Mesenteric fat pad (tissue), 1 donor: ENCODE data around the gene SPACDR. TPM values are rescaled to one million over a fixed set of nuclear protein-coding genes. Genes with fewer than 3 reads are reported as not detected.

ENCODE experiments used
- DNase-seq: peaks from one replicate; pipeline ENCODE4 v3.0.0-alpha.2; 2020; ENCODE audit warnings: low spot score
- total RNA-seq: library from RNA; stranded (reverse); fragmentation: NEBNext Ultra II Directional; extraction: Animal tissue kit (Norgen Biotek cat#: 25700); gene quantifications from one replicate; pipeline ENCODE4 v1.2.1, GENCODE V29; 2021
- donor health status: DM: yes; HTN: yes; CAD: no.

Gene SPACDR
- total RNA-seq, 1 donor from 2014 or later: 0.96 TPM

DNA sequence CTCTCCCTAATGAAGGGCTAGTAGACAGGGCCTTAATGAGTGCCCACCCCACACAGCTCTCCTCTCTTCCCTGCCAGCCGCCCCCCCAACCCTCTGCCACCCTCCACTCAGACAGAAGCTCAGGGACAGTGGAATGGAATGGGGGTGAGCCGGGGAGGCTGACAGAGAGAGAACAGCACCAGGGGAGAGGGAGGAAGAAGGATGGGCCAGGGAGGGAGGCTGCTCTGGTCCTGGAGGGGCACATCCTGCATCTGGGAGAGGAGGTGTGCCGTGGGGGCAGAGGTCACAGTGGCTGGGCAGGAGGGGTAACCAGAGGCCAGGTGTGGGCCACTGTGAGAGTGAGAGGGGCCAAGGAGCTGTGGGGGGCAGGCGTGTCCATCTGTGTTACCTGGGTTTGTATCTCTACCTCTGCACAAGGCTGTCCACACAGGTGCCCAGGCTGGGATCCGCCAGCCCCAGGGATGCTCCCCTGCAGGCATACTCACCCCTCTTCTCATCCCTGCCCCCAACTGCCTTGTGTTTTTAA lies 22.1 kb upstream of the SPACDR start:
- DNase-seq: no peak

DNA sequence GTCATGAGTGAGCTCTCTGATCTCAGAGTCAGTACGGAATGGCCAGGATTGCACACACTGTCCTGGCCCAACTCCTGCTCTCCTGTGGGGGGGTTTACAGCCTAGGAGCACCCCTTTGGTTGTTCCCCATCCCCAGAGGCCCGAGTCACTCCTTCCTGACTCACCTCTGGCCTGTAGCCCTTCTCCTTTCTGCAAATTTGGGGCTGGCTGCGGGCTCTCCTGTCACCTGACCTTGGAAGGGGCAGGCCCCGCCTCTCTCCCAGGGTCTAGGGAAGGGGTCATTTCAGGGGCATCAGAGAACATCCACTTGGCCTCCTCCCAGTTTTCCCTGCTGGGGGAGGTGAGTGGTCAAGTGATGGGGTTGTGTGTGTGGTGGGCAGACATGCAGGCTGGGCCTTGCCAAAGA lies 21.4 kb upstream of the SPACDR start:
- no peak for DNase-seq

DNA sequence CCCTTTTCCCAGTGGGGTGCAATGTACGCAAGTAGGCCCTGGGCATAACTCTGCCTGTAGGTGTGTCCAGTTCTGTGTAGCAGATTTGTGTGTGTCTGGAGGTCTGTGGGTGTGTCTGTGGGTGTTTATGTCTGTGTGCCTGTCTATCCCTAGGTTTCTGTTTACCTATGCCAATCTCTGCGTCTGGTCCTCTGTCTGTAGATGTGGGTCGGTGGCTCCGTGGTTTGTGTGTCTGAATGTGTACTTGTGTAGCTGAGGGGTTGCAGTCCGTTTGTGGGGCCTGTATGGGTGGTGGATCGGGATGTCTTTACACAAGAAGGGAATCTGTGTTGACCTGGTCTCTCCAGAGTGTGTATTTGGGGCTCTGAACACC lies 20.6 kb upstream of the SPACDR start:
- DNase-seq: no peak

DNA sequence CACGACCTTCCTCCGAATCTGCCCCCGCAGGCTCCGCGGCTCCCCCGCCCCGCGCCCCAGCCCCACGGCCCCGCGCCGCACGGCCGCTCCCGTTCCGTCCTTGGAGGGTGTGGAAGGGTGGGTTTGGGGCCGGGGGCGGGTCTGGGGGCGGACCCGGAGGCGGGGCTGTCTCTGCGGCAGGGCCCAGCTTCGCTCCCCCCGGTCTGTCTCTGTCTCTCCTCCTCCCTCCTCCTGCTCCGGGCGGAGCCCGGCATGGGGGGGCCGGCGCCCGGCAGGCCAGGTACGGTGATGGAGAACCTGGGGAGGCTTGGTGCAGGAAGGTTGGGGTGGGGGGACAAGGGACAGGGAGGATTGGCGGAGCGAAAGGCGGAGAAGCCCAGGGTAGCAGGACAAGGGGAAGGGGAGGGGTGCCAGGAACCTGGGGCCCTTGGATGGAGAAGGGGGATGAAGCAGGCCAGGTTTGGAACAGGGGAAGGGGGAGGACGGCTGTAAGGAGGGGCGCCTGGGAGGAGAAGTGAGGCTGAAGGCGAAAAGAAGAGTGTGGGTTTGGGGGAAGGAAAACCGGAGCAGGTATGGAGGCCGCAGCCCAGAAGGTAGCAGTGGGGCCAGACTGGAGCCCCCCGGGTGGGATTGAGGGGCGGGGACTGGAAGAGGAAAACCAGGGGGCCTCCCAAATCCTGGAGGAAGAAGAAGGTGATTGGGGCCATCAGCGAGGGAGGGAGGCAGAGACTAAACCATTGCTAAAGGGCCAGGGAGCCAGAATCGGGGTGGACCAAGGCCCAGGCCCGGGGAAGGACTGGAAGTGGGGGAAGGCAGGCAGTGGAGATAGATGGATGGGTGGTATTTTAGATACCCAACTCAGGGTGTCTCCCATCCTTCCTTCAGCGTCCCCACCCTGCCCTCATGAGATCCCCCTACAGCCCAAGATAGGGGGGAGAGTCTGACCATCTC lies 19.9 kb upstream of the SPACDR start, which contains the start of gene NYAP1:
NYAP1 (plus strand) TSS at position 206 of the 951 bp plus-strand sequence. CDS start 1,385 bp downstream, outside the sequence.
- DNase-seq: no peak

DNA sequence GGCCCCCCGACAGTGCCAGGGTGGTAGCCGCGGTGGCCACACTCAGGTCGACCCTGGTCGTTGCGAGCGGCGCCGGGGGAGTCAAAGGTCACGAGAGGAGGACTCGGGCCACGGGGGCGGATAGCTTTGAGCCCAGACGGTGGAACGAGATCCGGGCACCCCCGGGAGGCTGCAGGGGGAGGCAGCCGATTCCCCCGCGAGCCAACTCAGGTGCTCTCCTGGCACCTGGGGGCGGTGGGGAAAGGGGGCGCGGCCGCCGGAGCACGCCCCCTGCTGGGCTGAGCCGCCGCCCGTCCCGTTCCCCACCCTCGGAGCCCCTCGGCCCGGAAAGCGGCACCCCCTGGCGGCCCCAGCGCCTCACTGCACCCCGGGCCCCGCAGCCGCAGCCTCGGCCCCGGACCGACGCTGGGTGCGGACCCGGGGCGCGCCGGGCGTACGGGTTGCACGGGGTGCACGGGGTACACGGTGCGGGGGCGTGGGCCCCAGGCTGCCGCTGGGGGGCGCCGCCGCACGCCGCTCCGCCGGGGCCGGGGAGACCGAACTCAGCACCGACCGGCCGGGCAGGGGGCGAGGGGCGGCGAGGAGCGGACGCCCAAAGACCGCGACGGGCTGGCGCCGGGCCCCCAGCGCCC lies 19.1 kb upstream of the SPACDR start:
- no peak for DNase-seq

DNA sequence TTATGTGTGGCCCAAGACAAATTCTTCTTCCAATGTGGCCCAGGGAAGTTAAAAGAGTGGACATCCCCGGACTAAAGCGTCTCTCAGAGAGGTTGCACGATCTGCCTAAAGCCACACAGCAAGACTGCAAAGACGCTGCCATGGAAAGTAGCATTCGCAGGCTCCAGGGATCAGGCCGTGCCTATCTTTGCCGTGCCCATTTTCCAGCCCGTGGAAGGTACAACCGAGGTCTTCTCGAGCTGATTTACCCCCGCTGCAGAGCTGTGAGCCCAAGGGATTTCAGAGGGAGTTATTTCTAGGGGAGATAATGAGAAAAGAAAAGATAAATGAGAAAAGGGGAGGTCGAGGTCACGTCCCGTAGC lies 18.6 kb upstream of the SPACDR start:
- DNase-seq: no peak

DNA sequence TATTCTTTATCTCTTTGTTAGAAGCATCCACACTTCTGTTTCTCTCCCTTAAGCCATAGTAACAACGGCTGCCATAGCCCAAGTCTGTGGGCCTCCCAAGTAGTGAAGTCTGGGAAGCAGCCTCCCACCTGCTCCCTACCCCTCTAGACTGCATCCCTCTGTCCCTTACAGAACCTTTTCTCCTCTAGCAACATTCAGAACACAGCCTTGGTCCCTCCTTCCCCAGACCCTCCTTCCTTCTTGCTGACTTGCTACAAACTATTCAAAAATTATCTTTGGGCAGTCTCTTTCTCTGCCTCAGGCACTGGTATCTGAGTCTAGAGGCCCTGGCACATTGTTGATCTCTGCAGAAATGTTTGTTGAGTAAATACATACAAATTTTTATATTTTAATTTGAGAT lies 17.4 kb upstream of the SPACDR start:
- DNase-seq: no peak

DNA sequence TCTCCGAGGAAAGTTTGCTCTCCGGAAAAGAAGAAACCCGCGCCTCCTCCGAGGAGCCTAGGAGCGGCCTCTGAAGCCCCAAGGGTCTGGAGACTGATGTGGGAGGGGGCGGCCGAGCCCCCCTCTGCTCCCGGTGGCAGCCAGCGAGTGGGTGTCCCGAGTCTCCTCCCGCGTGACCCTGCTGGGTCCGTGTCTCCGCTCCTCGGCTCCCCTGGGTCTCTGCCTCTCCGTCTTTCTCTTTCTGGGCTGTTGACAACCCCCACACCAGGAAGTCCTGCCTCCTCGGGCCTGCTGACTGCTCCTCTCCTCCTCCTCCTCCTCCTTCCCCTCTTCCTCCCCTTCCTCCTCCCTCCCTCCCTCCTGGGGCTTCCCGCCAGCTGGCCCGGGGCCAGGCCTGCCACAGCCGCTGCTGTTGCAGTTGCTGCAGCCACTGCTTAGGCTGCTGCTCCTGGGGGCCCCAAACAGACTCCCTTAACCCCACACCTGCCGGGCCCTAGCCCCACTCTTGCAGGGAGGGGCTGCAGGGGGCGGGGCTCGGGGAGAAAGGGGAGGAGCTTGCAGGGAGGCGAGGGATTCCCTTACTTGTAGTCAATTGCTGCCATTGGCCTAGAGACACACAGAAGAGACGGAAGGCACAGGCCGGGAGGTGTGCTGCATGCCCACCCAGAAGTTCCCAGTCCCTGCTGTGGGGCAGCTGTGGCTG lies 15.0 kb upstream of the SPACDR start, which contains the start of gene TSC22D4:
TSC22D4 (minus strand) TSS at position 257 of the 703 bp plus-strand sequence. CDS start 1,176 bp downstream, outside the sequence.
- peak; percentile 97 for DNase-seq

DNA sequence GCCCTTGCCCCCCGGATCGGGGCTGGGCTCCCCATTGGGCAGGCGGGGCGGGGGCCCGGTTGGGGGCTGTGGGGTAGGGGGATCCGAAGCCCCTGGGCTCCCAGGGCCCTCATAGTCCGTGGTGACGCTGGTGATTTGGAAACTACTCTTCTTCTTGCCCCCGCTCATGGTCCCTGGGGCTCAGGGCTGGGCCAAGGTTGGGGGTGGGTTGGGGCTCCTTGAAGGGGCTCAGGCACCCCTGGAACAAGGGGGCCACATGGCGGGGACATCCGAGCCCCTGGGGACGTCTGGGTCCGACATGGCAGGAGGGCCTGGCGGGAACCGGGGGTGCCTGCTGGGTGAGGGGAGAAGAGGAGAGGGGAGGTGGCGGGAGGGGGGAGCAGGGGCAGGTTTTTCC lies 13.8 kb upstream of the SPACDR start:
- no peak for DNase-seq

DNA sequence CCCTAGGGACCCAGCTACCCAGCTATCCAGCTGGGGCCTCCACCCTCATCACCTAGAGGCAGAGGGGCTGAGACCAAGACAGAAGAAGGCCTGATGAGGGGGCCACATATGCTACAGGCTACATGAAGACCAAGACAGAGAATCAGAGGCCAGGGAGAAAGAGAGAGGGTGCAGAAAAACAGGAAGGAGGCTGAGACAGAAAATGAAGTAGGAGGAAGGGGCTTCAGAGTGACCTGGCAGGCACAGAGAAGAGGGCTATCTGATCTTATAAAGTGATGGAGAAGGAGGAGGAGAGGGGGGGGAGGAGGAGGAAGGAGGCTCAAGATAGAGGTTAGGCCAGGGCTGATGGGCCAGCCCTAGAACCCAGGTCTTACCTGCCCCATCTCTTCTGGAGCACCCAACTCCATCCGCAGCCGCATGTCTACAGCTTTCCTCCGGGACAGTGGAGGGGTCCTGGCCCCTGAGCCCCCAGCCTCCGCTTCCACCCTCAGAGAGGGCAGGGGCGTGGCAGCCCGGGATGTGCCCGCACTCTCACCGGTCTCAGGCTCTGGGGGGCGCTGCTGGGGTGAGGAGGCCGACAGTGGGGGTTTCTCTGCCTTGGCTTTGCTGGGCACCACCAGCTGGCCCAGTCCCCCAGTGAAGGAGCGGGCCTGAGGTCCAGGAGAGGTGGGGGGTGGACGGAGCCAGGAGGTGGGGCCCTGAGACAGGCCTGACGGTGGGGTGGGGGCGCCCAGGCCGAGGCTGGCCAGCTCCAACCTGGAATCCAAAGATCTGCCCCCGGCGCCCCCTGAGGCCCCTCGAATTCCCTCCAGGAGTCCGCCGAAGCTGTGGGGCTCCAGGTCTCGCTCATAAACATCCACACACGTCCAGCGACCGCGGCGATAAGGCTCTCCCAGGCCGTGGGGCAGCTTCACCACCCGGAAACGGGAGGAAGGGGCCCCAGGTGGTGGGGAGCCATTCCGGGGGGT lies 13.1 kb upstream of the SPACDR start:
- DNase-seq: no peak

DNA sequence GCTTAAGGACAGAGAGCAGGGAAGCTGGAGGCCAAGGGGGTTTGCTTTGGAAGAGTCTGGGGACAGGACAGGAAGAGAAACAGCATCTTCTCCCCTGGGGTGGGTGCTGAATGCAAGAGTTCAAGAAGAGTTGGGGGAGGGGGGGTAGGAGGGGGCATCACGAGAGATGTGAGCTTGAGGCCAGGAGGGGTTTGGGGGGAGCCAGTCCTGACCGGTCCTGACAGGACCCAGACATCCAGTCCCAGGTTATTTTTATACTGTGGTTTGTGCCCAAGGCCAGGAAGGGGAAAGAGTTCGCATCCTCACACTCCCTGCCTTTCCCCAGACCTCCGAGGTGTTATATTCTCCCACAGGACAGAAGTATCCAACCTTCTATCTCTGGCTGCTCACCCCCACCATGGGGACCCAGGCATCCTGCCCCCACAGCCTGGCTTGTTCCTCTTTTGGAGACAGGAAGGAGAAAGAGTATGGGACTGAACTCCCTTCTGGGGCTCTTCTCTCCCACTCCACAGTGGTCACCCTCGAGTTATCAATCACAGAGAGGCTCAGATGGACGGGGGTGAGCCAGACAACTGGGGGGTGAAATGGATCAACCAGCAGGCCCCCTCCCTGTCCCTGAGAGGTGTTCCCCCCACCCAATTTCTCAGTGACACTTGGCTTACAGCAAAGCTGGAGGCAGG lies 12.2 kb upstream of the SPACDR start:
- DNase-seq: no peak

DNA sequence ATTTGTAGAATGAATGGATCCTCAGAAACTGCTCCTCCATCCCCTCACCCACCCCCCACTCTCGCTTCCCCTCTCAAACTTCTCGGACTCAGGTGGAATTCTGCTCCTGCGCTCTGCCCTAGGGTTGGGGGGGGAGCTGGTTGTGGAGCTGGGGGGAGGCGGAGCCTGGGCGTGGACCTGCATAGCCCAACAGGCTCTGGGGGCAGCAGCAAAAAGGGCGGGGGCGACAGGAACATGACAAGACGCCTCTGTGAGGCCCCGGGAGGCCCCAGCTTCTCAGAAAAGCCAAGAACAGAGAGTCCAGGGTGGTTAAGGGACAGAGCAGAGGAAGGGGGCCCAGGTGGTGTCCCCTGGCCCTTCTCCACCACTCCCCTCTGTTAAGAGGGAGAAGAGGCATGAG lies 11.5 kb upstream of the SPACDR start:
- no peak for DNase-seq

DNA sequence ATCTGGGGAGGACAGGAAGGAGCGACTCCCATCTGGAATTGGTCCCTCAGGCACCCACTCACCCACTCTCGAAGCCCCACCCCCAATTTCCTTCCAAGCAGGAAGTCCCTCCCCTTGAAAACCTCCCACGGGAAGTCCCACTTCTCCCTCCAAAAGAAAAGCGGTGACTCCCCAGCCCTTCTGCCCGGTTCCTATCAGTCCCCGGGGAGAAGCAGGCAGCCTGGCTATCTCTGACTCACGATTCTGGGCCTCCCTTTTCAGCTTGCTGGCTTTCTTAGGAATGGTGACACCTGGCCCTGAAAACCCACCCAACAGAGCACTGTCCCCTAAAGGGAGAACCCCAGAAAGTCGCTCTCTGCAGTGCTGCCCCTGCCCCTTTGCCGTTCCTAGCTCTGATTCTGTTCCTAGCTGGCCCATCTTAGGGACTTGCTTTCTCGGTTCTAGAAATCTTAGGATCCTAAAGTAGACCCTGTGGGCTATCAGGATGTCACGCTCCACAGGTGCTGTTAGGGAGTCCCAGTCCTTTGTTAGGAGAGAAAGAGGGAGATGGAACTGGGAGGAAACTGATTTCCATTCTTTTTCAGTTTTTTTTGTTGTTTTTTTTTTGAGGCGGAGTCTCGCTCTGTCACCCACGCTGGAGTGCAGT lies 8.9 kb upstream of the SPACDR start:
- no peak for DNase-seq

DNA sequence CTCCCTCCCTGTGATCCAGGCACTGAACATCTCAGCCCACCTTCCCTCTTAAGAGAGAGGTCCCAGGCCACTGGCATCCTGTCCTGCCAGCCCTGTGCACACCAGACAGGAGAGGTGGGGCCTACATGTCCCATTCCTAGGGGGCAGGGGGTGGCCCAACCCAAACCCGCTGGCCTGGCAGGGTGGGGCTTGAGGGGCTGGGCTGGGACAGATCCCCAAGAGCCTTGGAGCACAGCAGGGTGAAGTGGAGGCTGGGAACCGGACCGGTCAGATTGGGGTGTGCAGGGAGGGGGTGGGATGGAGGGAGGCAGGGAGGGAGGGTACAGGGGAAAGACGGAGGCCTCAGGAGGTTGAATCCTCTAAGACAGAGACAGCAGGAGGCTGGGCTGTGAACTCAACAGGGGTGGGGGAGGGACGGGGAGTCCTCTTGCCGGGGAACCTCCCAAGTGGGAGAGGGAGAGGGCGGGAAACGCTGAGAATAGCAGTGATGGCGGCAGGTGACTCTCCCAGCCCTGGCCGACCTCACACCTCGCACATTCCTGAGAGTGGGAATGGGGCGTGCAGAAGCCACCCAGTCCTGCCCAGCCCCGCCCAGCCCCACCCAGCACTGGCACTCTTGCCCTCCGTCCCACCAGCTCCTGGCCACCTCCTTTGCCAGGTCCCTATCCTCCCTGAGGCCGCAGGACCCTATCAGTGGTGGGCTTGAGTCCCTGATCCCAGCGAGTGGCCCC lies 8.2 kb upstream of the SPACDR start:
- no peak for DNase-seq

DNA sequence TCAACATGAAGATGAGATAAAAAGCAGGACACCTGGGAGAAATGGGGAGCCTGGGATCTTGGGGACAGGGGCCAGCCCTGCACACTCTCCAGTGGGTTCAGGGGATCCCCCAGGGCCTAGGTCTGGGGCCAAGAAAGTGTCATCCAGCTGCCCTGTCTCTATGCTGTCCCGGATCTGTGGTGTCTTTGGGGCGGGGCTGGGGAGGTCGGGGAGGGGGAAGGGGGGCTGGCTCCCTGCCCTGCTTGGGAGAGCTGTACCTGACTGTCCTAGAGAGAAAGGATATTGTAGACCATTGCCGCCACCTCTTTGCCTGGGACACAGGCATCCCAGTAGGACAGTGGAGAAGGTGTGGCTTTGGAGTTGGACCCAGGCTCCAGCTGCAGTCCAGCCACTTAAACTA lies 7.0 kb upstream of the SPACDR start:
- no peak for DNase-seq

DNA sequence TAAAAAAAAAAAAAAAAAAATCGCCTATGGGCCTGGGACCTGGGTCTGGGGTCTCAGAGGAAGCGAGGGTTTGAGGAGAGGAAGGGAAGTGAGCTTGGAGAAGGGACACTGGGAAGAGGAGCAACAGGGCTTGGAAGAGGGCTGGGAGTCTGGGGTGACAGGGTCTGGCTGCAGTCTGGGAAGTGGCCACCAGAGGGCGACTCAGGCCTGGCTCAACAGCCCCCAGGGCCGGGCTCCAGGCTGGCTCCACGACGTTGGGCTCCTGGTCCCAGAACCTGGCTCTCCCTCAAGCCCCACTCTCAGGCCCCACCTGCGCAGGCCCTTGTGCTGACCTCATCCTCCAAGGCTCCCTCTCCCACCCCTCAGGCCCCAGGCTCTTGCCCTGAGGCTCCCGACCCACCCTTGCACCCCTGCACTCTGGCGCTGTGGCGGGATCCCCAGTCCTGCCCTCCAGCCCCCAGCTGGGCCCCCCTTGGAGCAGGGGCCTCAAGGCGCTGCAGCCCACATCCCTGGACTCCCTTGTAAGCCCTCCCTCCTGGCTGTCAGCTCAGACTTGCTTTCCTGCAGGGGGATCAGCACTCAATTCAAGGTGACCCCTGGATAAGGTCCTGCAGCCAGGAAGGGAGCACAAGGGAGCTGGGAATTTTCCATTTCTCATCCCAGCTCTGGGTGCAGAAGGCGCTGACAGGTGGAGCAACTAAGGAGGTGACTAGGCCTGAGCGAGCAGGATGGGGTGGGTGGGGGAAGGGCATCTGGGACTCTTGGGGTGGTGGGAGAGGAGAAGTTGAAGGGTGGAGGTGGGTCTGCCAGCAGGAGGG lies 5.4 kb upstream of the SPACDR start:
- DNase-seq: peak; percentile 95

DNA sequence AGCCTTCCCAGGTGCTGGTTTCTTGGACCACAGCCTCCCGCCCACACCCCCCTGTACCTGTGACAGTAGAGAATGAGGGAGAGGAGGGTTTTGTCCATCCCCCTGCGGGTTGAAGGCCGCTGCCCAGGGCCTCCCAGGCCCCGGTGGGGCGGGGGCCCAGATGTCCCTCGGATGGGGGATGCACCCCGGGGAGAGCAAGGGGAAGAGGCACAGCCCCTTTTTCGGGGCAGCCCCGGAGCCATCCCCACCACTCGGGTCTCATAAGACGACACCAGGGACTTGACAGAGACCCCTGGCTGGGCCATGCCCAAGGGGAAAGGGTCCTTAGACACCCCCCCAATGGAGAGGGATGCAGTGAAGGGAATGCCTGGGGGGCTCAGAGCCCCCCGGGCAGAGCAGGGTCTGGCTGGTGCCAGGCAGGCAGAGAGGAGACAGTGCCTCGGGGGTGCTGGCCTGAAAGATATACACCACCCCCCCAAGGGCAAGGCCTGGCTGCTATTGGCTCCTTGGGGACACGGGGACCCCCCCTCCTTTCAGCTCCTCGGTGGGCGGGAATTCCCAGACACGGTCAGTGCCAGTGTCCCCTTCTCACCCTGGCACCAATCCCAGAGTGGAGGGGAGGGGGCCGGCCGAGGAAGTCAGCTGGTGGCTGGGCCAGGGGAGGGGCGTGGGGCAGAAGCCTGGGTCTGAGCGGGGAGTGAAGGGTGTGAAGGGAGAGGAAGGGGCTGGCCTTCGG lies 3.7 kb upstream of the SPACDR start:
- no peak for DNase-seq
